GM23338 (cell line): Measurements from ENCODE around the gene IKZF3.

Source experiments
- CREB1 ChIP-seq: fragments of 250-450 bp; sonication (Bioruptor Pico); IDR thresholded peaks from 2 replicates; pipeline ENCODE4 v1.5.0; 2020; ENCODE audit warnings: low read depth, mild to moderate bottlenecking, moderate library complexity
- CTCF ChIP-seq, 2 experiments: fragments of 200-600 bp in 1 of 2; sonication (generic) in 1 of 2; conservative IDR thresholded peaks; 2 replicates each; pipeline versions ENCODE4 v1.5.1 to v1.6.1; 2016 to 2017; ENCODE audit warnings: antibody characterized with exemption in 2 of 2, low read depth in 2 of 2, mild to moderate bottlenecking in 2 of 2, moderate library complexity in 1 of 2
- ETS1 ChIP-seq: IDR thresholded peaks from 2 replicates; pipeline ENCODE4 v1.6.1; 2016; ENCODE audit warnings: antibody characterized with exemption
- EZH2 ChIP-seq: fragments of 200-600 bp; sonication (generic); IDR thresholded peaks from one replicate; pipeline ENCODE4 v1.8.0; 2017; ENCODE audit warnings: antibody characterized with exemption, mild to moderate bottlenecking, low read depth; ENCODE audit not compliant: unreplicated experiment
- EZH2phosphoT487 ChIP-seq: fragments of 200-600 bp; sonication (generic); IDR thresholded peaks from one replicate; pipeline ENCODE4 v1.8.1; 2018; ENCODE audit warnings: antibody characterized with exemption; ENCODE audit not compliant: unreplicated experiment
- JUNB ChIP-seq: IDR thresholded peaks from one replicate; pipeline ENCODE4 v1.6.1; 2016; ENCODE audit warnings: antibody characterized with exemption; ENCODE audit not compliant: unreplicated experiment
- NANOG ChIP-seq: IDR thresholded peaks from 2 replicates; pipeline ENCODE4 v1.6.1; 2016; ENCODE audit warnings: antibody characterized with exemption, borderline replicate concordance
- POLR2AphosphoS5 ChIP-seq: IDR thresholded peaks from 2 replicates; pipeline ENCODE4 v1.6.1; 2016; ENCODE audit warnings: antibody characterized with exemption, low read depth
- REST ChIP-seq: IDR thresholded peaks from one replicate; pipeline ENCODE4 v1.6.1; 2018; ENCODE audit warnings: antibody characterized with exemption; ENCODE audit not compliant: unreplicated experiment
- STAT1 ChIP-seq: IDR thresholded peaks from one replicate; pipeline ENCODE4 v1.6.1; 2016; ENCODE audit warnings: antibody characterized with exemption; ENCODE audit not compliant: unreplicated experiment
- ZNF331 ChIP-seq: fragments of 250-450 bp; sonication (Bioruptor Pico); IDR thresholded peaks from 2 replicates; pipeline ENCODE4 v1.5.0; 2020; ENCODE audit warnings: low read depth, mild to moderate bottlenecking, moderate library complexity

DNA sequence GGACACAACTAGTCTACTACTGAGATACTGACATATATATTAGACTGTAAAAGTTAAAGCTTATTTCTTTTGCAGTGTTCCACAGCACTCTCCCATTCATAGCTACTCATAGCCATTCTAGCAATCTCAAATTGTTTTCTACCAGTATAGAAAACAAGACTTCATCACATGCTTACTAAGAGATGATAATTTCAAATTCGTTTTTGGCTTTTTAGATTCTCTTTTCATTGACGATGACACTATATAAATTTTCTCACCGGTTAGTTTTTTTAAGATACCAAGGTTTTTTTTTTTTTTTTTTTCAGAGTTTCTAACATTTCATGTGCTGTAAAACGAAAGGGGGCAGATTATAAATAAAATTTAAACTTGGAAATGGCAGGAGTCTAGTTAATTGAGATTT is 17.9 kb downstream of the IKZF3 start:
- no peak for TF ChIP-seq CTCF (conservative IDR thresholded peaks at IDR 0.05; ENCODE audit: low read depth in 2 of 2)
- no peak for TF ChIP-seq REST
- no peak for TF ChIP-seq POLR2AphosphoS5
- TF ChIP-seq EZH2, result no peak
- no peak for TF ChIP-seq JUNB
- TF ChIP-seq STAT1, result no peak
- no peak for TF ChIP-seq EZH2phosphoT487
- TF ChIP-seq ETS1, result no peak
- TF ChIP-seq CREB1, result no peak
- no peak for TF ChIP-seq NANOG
- no peak for TF ChIP-seq ZNF331 (CRISPR knock-in tag)
